GM12891 (cell line): ENCODE results near the gene SERPINB6.

Experiments
- PAX5 ChIP-seq: IDR thresholded peaks from 2 replicates; pipeline ENCODE4 v1.6.1; 2011; ENCODE audit warnings: low read length, moderate library complexity, mild to moderate bottlenecking; ENCODE audit not compliant: insufficient read depth, severe bottlenecking
- POLR2A ChIP-seq: IDR thresholded peaks from 2 replicates; pipeline ENCODE4 v1.6.1; 2011; ENCODE audit warnings: low read depth, low read length, control low read depth
- POLR2AphosphoS5 ChIP-seq: IDR thresholded peaks from 2 replicates; pipeline ENCODE4 v1.6.1; 2011; ENCODE audit warnings: low read depth, low read length, control low read depth
- TAF1 ChIP-seq: IDR thresholded peaks from 2 replicates; pipeline ENCODE4 v1.6.1; 2011; ENCODE audit warnings: low read depth, low read length, control low read depth

- TF ChIP-seq TAF1 (no peak), POLR2A (no peak), POLR2AphosphoS5 (no peak), PAX5 (no peak)
Measured at GRCh38 chr6:2988094-2988425, 16.7 kb upstream of the SERPINB6 start.
